Type B pancreatic cell (in vitro differentiated cells): ENCODE data around the gene GPR101. TPM values are rescaled to one million over a fixed set of nuclear protein-coding genes. Genes with fewer than 3 reads are reported as not detected.
"Not testable (repeated sequence)": the region's sequence is repeated elsewhere in the genome, so short reads cannot be mapped to it uniquely, and the experiment has no call there.

ENCODE experiments used
- DNase-seq: peaks from one replicate; pipeline ENCODE4 v3.0.0; 2021; ENCODE audit warnings: mixed read lengths; ENCODE audit not compliant: unreplicated experiment; ENCODE audit errors: extremely low spot score
- H3K27ac Mint-ChIP-seq: 2 replicates; pipeline ENCODE4 v1.8.0; 2021; ENCODE audit warnings: mild to moderate bottlenecking, mixed read lengths
- H3K27me3 Mint-ChIP-seq: 2 replicates; pipeline ENCODE4 v1.8.0; 2021; ENCODE audit warnings: mixed read lengths
- H3K36me3 Mint-ChIP-seq: 2 replicates; pipeline ENCODE4 v1.8.0; 2021; ENCODE audit warnings: mixed read lengths
- H3K4me1 Mint-ChIP-seq: one replicate; pipeline ENCODE4 v1.8.0; 2021; ENCODE audit warnings: mixed read lengths; ENCODE audit not compliant: unreplicated experiment
- H3K4me3 Mint-ChIP-seq: 2 replicates; pipeline ENCODE4 v1.8.0; 2021; ENCODE audit warnings: mild to moderate bottlenecking, mixed read lengths
- H3K9me3 Mint-ChIP-seq: 2 replicates; pipeline ENCODE4 v1.8.0; 2021; ENCODE audit warnings: mixed read lengths
- total RNA-seq: library from RNA; stranded (reverse); gene quantifications from 2 replicates; pipeline ENCODE4 v1.2.1, GENCODE V29; 2021; ENCODE audit warnings: low replicate concordance
- TF ChIP-seq, protein P1 (sequence below): fragments of 200-600 bp; sonication (generic); conservative IDR thresholded peaks from 2 replicates; pipeline ENCODE4 v1.5.0; 2021; ENCODE audit warnings: antibody characterized with exemption, mild to moderate bottlenecking

Gene GPR101
- total RNA-seq, 1 donor from 2014 or later = not detected

DNA sequence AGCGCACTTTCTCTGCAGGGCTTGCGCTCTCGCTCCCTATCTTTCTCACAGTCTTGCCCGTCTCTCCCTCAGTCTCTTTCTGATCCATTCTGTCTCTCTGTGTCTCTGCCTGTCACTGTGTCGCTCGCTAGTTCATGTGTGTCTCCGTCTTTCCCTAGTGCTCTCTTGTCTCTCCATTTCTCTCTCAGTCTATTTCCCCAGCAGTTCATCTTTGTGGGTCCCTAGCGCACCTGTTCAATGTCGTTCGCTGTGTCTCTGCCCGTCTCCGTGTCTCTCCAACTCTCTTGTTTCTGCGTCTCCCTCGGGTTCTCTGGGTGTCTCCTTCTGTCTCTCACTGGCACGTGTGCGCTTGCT, 1.5 kb downstream of the GPR101 start:
- Mint-ChIP-seq H3K27ac (no peak overlapping the region), H3K4me1 (no peaks in the 10 kb centered on the region), H3K9me3 (no peaks in the 10 kb centered on the region), H3K27me3 (peaks cover 38% of the 10 kb centered on the region), H3K36me3 (no peaks in the 10 kb centered on the region), H3K4me3 (no peak overlapping the region)
- no peak for DNase-seq
- TF ChIP-seq, protein P1, sequence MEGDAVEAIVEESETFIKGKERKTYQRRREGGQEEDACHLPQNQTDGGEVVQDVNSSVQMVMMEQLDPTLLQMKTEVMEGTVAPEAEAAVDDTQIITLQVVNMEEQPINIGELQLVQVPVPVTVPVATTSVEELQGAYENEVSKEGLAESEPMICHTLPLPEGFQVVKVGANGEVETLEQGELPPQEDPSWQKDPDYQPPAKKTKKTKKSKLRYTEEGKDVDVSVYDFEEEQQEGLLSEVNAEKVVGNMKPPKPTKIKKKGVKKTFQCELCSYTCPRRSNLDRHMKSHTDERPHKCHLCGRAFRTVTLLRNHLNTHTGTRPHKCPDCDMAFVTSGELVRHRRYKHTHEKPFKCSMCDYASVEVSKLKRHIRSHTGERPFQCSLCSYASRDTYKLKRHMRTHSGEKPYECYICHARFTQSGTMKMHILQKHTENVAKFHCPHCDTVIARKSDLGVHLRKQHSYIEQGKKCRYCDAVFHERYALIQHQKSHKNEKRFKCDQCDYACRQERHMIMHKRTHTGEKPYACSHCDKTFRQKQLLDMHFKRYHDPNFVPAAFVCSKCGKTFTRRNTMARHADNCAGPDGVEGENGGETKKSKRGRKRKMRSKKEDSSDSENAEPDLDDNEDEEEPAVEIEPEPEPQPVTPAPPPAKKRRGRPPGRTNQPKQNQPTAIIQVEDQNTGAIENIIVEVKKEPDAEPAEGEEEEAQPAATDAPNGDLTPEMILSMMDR = no peak

DNA sequence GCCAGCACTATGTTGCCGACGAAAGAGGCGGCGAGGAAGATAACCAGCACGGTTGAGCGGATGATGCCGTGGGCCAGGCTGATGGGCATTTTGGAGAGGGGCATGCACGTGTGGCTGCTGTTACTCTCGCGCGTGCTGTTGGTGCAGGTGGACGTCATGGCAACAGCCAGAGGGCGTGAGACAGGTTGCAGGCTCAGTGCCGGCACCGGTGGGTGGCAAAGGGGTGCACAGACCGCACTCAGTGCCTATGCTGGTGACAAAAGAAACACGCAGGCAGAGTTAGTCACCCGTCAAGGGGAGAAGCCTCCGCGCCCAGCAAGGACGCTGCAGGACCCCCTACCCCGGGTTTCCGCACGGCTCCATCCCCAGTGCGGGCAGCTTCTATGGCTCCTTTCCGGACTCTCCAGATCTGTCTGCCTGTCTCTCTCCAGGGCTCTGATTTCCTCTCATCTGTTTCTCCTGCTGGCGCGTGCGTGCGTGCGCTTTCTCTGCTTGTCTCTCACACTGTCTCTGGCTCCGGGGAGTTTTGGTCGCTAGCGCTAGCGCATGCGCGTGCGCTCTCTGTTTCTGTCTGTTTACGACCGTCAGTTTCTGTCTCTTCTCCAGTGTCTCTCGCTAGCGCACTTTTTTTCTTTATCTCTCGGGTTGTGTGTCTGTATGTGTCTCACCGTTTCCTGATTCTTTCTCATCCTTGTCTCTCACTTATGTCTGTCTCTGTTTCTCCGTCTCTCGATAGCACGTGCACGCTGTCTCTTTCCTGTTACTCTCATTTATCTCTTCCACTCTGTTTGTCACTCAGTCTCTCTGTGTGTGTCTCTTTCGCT, 2.1 kb downstream of the GPR101 start:
- Mint-ChIP-seq H3K27ac (no peak overlapping the region), H3K36me3 (no peaks in the 10 kb centered on the region), H3K4me1 (no peaks in the 10 kb centered on the region), H3K27me3 (peaks cover 37% of the 10 kb centered on the region), H3K9me3 (no peaks in the 10 kb centered on the region), H3K4me3 (no peak overlapping the region)
- no peak for DNase-seq
- TF ChIP-seq, protein P1 = no peak

DNA sequence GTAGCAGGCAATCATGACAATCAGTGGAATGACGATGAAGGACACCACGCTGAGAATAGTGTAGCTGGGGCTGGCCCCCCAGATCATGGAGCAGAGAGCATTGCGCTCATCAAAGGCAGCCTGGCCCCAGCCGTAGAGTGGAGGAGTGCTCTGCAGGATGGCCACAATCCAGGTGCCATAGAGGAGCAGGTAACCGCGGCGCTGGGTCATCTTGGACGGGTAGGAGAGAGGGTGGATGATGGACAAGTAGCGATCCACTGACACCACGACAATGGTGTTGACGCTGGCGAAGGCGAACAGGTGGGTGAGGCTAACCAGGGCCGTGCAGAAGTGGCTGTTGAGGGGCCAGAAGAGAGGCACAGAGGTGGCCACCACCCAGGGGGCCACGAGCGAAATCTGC, 2.8 kb downstream of the GPR101 start:
- no peak for DNase-seq
- no peaks in the 10 kb centered on the region for H3K9me3 Mint-ChIP-seq
- no peaks in the 10 kb centered on the region for H3K36me3 Mint-ChIP-seq
- H3K27me3 Mint-ChIP-seq = peaks cover 35% of the 10 kb centered on the region
- no peak overlapping the region for H3K27ac Mint-ChIP-seq
- TF ChIP-seq, protein P1 = no peak
- no peaks in the 10 kb centered on the region for H3K4me1 Mint-ChIP-seq
- H3K4me3 Mint-ChIP-seq = no peak overlapping the region

GRCh38 chrX:137028699-137029098, 5.1 kb downstream of the GPR101 start:
- Mint-ChIP-seq H3K27me3 (peaks cover 27% of the 10 kb centered on the region), H3K9me3 (no peaks in the 10 kb centered on the region), H3K4me3 (no peak overlapping the region), H3K27ac (no peak overlapping the region), H3K36me3 (no peaks in the 10 kb centered on the region), H3K4me1 (no peaks in the 10 kb centered on the region)
- TF ChIP-seq, protein P1 = no peak
- DNase-seq = no peak

DNA sequence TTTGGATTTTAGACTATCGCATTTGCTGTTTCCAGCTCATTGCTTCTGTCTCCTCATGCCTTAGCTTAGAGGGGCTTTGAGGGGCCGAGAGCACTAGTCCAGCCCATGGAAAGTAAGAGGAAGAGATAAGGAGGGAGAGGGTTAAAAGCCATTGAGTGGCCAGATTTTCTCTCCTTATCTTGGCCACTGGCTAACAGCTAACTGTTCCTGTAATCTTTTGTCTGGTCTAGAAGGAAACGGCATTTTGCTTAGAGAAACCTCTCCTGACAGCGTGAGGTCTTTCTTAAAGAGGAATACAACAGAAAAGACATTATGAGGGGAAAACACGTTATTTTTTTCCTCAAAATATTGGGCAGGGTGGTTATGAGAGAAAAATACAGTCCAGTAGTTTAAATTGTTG, 7.9 kb downstream of the GPR101 start:
- H3K4me3 Mint-ChIP-seq = no peak overlapping the region
- no peak for DNase-seq
- H3K9me3 Mint-ChIP-seq = no peaks in the 10 kb centered on the region
- H3K4me1 Mint-ChIP-seq = no peaks in the 10 kb centered on the region
- H3K27me3 Mint-ChIP-seq = peaks cover 27% of the 10 kb centered on the region
- TF ChIP-seq, protein P1 = no peak
- H3K27ac Mint-ChIP-seq = no peak overlapping the region
- H3K36me3 Mint-ChIP-seq = no peaks in the 10 kb centered on the region

- H3K36me3 Mint-ChIP-seq = peaks cover 15% of the 10 kb centered on the region
- H3K4me1 Mint-ChIP-seq, H3K27me3 Mint-ChIP-seq, H3K4me3 Mint-ChIP-seq, H3K27ac Mint-ChIP-seq, H3K9me3 Mint-ChIP-seq, DNase-seq: not testable (repeated sequence)
These were observed 33.6 kb downstream of the GPR101 start for GRCh38 chrX:137000236-137000635.
